IPS-NIHi11 (cell line): ENCODE measurements around the gene PCCA.
"Not testable (repeated sequence)": the region's sequence is repeated elsewhere in the genome, so short reads cannot be mapped to it uniquely, and the experiment has no call there.

Source experiments
- DNase-seq: peaks from one replicate; pipeline ENCODE4 v3.0.0; 2012; ENCODE audit warnings: mixed read lengths, low spot score

Gene PCCA

GRCh38 chr13:100141461-100141961, 52.6 kb downstream of the PCCA start:
- not testable (repeated sequence) for DNase-seq

- no peak for DNase-seq
These were observed 57.6 kb downstream of the PCCA start for GRCh38 chr13:100146534-100146933.

- DNase-seq = no peak
These were observed 58.9 kb downstream of the PCCA start for GRCh38 chr13:100147825-100148224.

GRCh38 chr13:100148422-100148821, 59.5 kb downstream of the PCCA start:
- peak; percentile 54 for DNase-seq

- DNase-seq = no peak
These were observed 60.5 kb downstream of the PCCA start for GRCh38 chr13:100149389-100149788.

- not testable (repeated sequence) for DNase-seq
These were observed 61.8 kb downstream of the PCCA start for GRCh38 chr13:100150711-100151110.

- DNase-seq = peak; percentile 20
These were observed 66.0 kb downstream of the PCCA start for GRCh38 chr13:100154842-100155416.

GRCh38 chr13:100156788-100157187, 67.9 kb downstream of the PCCA start:
- DNase-seq = no peak

- DNase-seq = no peak
These were observed 69.7 kb downstream of the PCCA start for GRCh38 chr13:100158569-100158968.

GRCh38 chr13:100159584-100159983, 70.7 kb downstream of the PCCA start:
- DNase-seq = no peak

GRCh38 chr13:100160450-100160849, 71.6 kb downstream of the PCCA start:
- DNase-seq = no peak

GRCh38 chr13:100163375-100163774, 74.5 kb downstream of the PCCA start:
- no peak for DNase-seq

- no peak for DNase-seq
These were observed 84.3 kb downstream of the PCCA start for GRCh38 chr13:100173203-100173602.

GRCh38 chr13:100174455-100174854, 85.6 kb downstream of the PCCA start:
- DNase-seq = not testable (repeated sequence)

GRCh38 chr13:100175078-100175802, 86.3 kb downstream of the PCCA start:
- no peak for DNase-seq

- no peak for DNase-seq
These were observed 86.9 kb downstream of the PCCA start for GRCh38 chr13:100175803-100176182.

- no peak for DNase-seq
These were observed 88.0 kb downstream of the PCCA start for GRCh38 chr13:100176801-100177400.

GRCh38 chr13:100178309-100178708, 89.4 kb downstream of the PCCA start:
- DNase-seq = no peak

GRCh38 chr13:100179276-100179675, 90.4 kb downstream of the PCCA start:
- no peak for DNase-seq

- no peak for DNase-seq
These were observed 94.1 kb downstream of the PCCA start for GRCh38 chr13:100182900-100183490.

GRCh38 chr13:100184095-100184494, 95.2 kb downstream of the PCCA start:
- no peak for DNase-seq

- peak; percentile 37 for DNase-seq
These were observed 106.7 kb downstream of the PCCA start for GRCh38 chr13:100195568-100195967.

GRCh38 chr13:100196375-100196774, 107.5 kb downstream of the PCCA start:
- no peak for DNase-seq
